ENCODE results near the gene ACAD9.
"Not testable (repeated sequence)": the region's sequence is repeated elsewhere in the genome, so short reads cannot be mapped to it uniquely, and the experiment has no call there.

Gene ACAD9

DNA sequence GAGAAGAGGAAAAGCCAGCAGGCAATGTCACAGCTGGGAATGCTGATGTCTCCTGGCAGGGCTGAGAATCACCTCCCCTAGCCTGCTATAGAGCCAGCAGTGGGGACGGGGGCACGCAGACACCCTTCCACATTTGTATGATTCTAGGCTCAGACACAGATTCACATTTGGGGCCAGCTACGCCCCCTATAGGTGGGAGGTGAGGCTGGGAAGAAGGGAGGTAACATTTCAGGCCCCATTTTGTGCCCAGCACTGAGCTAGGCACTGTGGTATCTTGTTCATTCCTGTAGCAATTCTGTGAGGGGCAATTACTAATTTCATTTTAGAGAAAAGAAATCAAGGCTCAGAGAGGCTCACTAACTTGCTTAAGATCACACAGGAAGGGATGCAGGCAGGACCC, 15.9 kb upstream of the ACAD9 start:
- no peak for DNase-seq

DNA sequence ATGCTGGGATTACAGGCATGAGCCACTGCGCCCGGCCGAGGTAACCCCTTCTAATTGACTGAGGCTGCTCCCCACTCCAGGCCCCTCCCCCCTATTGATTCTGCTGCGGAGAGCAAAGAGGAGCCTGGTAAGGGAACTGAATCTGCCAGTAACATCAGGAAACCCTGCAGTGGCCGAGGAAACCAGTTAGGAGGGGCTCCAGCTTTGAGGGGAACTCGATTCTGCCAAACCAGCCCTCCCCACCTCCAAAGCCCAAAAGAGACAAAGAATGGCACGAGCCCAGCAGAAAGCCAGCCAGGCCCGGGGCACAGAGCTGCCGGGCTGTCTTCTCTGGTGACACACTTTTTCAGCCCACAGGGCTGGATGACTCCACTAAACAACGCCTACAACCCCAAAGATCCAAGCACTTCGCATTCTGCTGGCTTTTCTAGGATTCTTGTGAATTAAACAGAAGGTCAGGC, 15.0 kb upstream of the ACAD9 start:
- no peak for DNase-seq

DNA sequence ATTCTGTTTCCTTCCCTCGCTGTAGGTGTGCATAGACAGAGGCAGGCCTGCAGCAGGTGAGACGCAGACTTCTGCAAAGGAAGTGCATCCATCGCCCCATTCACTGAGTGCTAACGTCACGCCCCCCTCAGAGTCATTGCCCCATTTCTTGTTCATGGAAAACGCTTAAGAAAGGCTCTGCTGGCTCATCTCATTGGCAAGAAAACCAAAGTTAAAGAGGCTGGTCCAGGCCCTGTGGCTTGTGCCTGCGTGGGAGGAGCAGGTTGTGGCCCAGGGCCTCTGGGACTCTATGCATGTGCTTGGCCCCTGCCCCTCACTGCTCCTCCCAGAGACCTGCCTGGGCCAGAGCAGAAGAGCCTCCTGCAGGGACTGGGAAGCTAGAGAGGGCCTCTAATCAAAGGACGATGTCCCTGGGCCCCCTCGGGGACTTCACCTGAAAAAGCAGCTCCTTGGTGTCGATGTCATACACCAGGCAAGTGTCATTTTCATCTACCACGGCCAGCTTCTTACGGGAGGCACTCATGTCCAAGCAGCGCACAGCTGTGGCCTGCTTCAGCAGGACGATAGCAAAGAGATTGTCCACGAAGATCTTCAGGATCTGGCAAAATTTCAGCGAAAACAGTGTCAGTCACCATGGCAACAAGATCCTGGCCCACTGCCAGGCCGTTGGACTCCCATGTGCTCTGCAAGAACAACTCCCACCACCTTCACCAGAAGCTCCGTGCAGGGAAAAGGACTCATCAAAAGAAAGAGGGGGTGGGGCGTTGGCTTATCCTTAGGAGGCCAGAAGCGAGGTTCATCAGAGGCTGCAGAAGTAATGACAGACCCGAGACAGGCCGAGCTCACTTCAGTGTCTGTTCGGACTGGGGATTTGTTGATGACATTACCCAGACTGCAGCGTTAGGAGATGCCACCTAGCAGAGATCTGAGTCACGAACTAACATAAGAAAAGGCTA, 14.3 kb upstream of the ACAD9 start:
- not testable (repeated sequence) for DNase-seq

DNA sequence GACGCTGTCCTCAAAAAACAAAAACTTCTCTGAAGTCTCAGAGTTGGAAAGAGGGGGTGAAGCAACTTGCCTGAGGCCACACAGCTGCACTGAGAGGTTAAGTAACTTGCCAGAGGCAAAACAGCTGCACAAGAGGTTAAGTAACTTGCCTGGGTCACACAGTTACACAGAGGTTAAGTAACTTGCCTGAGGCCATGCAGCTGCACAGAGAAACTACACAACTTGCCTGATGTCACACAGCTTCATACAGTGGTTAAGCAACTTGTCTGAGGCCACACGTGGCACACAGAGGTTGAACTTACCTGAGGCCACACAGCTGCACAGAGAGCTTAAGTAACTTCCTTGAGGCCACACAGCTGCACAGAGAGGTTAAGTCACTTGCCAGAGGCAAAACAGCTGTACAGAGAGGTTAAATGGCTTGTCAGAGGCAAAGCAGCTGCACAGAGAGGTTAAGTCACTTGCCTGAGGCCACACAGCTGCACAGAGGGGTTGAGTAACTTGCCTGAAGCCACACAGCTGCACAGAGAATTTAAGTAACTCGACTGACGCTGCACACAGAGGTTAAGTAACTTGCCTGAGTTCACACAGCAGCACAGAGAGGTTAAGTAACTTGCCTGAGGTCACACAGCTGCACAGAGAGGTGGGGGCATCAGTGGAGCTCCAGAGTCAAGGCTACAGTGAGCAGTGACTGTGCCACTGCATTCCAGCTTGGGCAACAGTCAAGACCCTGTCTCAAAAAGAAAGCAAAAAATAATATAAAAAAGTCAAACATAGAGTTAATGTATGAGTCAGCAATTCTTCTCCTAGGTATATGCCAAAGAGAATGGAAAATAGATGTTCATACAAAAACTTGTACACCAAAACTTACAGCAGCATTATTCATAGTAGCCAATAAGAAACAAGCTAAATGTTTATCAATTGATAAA, 12.0 kb upstream of the ACAD9 start:
- DNase-seq = no peak

DNA sequence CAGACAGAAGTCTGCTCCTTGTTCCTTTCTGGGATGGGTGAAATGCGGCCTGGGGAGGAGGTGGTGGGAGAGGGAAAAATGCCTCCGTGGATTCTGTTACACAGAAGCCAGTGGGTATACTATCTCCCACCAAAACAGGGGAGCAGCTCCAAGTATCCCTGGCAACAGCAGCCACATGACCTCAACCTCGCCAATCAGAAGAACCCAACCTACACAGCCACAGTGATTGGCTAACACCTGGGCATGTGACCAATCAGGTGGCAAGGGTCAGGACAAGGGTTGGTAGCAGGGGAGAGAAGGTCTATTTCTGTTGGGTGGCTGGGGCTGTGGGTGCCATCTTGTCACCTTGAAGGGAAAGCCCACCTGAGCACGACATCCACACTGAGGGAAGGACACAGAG, 9.1 kb upstream of the ACAD9 start:
- no peak for DNase-seq

DNA sequence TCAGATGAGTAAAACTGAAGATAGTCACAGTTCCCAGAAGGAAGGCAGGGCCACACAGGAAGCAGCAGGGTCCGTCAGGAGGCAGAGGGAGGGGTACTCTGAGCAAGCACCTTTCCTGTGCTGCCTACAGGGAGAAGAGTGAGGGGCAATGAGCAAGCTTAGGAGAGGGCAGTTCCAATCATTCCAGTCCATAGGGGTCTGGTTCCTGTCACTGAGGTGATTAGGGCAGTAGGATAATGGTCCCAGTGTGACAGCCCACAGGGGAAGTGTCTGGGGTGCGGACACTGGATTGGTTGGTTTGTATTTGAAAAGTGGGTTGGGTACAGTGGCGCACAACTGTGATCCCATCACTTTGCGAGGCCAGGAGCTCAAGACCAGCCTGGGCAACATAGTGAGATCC, 7.1 kb upstream of the ACAD9 start:
- DNase-seq = no peak

DNA sequence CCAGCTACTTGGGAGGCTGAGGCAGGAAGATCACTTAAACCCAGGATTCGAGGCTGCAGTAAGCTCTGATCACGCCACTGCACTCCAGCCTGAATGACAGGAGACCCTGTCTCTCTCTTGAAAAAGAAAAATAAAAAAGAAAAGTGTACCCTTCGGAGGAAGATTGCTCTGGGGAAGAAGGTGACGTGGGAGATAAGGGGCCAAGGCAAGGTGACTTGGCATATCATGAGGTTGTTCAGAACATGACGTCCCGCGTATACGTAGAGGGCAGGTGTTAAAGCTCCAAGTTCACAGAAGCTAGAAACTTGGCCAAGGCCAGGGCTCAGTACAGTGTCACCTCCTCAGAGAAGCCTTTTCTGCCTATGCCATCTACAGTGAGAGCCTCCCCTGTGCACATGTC, 6.7 kb upstream of the ACAD9 start:
- DNase-seq = no peak

DNA sequence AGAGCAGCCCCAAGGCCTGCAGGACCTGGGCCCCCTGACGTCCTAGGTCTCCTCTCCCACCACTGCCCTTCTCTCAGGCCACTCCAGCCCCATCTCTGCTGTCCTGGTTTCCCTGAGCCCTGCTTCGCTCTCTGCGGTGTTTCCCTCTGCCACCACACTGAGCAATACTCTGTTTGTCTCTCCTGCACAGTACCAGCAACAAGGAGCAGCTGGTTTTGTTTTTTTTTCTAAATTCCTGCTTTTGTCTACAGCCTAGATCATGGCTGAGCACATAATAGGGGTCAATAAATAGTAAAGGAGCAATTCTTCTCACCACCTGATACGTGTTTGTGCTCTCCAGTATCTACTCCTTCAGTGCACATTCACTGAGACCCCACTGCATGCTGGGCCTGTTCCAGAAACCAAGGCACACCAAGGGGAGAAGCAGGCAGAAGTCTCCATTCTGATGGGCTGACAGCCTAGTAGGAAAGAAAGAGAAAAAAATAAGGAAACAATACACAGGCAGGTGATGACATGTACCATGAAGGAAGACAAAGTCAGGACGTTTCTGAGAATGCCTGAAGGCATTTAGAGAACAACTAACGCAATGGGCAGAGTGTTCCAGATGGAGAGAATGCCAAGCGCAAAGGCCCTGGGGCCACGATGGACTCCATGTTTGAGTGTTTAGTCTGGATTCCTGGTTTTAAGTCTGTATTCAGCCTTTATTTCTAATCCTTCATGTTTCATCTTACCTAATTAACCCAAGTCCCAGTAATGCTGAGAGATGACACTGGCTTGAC, 6.0 kb upstream of the ACAD9 start:
- no peak for DNase-seq

DNA sequence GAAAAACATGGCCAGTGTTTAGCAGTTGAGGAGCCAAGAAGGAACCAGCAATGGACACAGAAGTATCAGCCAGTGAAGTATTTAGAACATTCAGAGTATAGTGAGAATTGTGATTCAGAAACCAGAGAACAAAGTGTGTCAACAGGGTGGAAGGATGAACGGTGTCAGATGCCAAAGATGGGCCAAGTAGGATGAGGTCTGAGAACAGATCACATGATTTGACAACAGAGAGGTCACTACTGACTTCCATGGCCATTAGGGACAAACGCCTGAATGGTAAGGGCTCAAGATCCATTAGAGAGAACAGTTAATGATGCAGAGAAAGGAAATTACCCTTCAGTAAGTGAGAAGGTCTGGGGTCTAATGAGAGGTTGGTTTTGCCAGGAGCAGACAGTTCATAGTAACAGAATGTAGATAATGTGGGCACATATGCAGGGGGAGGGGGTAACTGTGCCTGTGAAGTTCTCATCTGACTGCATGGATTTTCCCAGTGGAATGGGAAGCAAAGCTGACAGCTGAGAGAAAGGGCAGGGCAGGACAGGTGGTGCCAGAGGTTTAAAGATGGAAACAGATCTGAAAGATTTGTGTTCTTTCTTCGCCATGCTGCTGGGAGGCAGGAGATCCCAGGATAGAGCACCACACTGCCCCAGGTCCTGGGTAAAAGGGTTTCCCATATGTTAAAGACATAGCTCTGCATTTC, 4.8 kb upstream of the ACAD9 start:
- no peak for DNase-seq

DNA sequence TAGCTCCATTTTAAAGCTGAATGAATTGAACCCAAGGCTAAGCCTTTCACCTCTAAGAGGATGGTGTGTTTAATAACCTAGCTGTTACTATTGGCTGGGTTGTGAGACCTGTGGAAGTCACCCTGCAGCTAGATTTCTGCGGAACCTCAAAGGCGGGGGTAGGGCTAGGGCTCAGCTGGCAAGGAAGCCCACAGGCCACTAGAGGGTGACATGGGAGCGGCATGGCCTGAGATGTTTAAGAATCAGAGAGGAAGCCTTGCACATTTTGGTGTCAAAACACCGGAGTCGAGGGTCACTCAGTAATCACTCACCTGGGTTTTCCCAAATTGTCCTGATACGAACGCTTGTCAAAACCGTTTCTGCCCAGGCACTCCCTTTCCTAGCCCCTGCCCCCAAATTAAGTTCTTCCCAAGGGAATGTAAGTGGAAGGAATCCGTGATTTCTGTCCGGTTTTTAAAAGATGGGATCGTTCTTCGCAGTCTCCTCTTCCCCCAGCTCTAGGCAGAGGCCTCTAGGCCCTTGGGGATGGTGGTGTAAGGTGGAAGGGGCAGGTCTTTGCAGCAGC, 3.8 kb upstream of the ACAD9 start:
- DNase-seq = peak; percentile 79

DNA sequence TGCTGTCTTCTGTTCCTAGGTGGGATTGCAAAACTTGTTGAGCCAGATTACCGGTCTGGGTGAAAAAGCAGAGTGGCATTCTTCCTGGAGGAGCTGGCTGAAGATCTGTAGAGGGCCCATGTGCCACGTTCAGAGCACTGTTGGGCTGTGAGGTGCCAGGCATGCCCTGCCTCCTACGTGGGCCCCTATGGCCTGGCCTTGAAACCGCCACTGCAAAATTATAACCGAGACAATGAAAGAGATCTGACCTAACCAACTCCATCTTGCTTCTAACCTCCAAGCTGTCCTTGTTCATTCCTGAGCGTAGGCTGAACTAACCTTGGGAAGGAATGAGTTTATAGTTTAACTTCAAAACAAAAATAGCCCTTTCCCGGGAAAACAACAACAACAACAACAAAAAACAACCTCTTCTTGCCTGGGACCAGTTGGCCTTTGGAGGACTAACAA, 1.4 kb upstream of the ACAD9 start:
- no peak for DNase-seq

DNA sequence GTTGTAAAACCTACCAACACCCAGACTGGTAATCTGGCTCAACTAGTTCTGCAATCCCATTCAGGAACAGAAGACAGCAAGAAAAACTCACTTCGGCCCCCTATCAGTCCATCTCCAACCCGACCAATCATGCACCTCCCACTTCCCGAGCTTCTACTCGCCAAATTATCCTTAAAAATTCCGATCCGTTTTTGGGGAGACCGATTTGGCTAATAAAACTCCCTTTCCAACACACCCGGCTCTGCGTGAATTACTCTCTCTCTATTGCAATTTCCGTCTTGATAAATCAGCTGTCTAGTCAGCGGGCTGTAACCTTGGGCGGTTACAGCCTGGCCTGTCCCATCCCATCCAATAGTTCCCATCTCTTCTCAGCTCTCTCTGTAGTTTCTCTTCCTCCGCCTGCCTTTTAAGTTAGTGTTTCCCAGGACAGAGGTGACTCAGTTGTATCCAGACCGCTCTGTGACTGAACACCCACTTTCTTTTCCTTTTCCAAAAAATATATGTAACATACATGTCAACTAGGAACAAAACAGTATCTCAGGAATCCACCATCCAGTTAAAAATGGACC, 780 bp upstream of the ACAD9 start:
- peak in 1 of 2 donors; percentile 45 for DNase-seq

DNA sequence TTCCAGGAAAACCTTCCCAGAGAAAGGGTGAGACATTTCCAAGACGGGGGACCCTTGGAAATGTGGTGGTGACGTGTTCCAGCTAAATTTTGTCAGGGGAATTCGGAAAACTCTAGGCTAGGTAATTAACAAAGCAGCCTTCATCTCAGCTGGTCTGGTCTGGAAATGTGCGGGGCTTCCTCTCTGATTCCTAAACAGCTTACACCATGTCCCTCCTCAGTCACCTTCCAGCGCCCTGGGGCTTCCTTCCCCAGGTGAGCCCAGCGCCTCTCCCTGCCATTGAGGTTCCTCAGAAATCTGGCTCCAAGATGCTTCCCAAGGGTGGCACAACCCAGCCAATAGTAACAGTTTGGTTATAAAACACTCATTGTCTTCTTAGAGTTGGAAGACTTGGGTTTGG, 571 bp downstream of the ACAD9 start:
- DNase-seq = no peak

DNA sequence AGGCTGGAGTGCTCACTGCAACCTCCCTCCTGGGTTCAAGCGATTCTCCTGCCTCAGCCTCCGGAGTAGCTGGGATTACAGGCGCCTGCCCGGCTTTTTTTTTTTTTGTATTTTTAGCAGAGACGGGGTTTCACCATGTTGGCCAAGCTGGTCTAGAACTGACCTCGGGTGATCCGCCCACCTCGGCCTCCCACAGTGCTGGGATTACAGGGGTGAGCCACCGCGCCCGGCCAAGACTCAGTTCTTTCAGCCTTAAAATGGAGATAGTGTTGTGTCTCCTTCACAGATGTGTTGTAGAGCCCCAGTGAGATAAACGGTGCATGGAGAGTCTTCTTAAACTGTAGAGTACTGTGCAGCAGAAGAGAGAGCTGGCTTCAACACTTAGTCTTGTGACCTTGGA, 1.0 kb downstream of the ACAD9 start:
- not testable (repeated sequence) for DNase-seq

DNA sequence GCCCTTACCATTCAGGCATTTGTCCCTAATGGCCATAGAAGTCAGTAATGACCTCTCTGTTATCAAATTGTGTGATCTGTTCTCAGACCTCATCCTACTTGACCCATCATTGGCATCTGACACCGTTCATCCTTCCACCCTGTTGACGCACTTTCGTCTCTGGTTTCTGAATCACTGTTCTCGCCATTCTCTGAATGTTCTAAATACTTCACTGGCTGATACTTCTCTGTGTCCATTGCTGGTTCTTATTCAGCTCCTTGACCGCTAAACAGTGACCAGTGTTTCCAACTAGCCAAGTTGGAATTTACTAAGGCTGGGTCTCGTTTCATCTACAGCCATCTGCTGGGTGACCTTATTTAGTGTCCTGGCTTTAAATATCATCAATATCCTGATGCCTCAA, 2.2 kb downstream of the ACAD9 start:
- DNase-seq = no peak

DNA sequence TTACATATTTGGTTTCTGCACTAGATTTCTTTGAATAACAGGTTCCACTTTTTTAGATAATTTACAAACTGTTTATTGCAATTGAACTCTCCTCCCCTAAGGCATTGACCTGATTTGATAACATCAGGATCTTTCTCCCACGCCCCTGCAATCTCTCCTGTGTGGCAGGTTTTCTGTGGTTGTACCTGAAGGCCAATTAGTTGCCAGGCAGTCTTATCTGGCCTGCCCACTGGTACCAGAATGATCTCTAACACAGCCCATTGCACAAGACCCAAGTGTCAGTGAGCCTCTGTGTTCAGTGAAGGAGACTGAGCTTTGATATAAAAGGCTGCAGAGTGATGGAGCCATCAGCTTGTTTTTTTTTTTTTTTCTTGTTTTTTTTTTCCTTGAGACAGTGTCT, 3.3 kb downstream of the ACAD9 start:
- no peak for DNase-seq

DNA sequence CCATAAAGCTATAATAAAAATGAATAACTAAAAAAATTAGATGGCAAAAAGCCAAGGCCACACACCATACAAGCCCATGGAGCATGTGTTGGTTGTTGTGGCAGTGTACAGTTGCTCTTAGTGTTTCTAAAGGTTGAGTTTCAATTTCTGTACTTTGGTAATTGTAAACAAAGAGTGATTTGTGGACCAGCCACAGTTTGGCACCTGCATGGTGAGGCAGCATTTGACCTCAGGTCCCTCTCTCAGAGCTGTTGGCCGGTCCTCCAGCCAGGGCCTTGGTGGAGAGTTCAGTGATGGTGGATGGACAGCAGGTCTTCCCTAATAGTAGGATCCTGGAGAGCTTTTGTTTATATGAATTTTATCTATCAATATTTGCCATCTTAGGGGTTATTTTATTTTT, 5.6 kb downstream of the ACAD9 start:
- no peak for DNase-seq

DNA sequence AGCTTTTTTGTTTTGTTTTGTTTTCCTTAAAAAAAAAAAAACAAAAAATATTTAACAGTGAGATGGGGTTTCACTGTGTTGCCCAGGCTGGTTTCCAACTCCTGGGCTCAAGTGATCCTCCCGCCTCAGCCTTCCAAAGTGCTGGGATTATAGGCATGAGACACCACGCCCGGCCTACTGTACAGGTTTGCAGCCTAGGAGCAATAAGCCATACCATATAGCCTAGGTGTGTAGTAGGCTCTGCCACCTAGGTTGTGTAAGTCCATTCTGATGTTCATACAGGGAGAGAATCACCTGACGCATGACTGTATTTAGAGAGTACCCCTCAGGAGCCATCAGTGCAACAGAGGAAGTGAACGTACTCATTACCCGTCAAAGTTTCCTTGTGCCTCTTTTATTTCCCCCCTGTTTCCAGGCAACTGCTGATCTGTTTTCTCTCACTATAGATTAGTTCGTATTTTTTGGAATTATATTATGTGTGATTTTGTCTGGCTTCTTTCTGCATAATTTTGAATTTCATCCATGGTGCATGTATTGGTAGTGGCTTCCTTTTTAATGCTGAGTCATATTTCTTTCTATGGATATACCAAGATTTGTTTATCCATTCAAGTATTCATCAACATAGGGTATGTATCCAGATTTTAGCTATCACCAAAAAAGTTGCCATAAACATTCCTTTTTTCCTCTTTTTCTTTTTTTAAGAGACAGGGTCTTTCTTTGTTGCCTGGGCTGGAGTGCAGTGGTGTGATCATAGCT, 9.9 kb downstream of the ACAD9 start:
- DNase-seq = no peak

DNA sequence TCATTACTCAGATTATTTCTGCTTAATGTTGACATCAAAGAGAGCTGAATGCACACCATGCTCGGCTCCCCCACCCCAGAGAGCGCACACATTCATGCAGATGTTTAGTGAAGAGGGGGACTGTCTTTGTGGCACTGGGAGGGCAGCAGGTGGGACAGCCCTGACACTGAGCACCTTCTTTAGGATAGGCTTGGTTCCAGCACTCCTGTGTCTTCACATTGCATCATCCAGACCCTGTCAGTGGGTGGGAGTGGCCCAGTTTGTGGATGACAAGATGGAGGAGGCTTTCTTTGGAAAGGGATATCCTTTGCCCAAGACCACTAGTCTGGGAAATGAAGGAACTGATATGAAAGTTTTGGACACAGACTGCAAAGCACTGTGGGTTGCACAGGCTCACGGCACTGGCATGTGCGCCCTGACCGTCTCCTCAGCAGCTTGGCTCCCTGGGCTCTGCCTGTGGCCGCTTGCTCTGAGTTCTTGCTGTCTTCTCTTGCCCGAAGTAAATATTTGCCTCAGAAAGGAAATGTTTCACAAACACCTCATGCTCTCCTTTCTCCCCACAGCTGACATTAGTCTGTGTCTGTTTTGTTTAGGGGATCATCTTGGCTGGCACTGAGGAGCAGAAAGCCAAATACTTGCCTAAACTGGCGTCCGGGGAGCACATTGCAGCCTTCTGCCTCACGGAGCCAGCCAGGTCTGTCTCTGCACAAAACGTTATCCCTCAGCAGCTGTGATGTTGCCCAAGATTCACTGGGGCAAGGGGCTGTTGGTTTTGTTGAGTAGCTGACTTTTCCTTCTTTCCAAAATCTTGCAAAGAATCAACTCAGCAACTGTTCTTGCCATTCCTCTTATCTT, 16.6 kb downstream of the ACAD9 start:
- no peak for DNase-seq

DNA sequence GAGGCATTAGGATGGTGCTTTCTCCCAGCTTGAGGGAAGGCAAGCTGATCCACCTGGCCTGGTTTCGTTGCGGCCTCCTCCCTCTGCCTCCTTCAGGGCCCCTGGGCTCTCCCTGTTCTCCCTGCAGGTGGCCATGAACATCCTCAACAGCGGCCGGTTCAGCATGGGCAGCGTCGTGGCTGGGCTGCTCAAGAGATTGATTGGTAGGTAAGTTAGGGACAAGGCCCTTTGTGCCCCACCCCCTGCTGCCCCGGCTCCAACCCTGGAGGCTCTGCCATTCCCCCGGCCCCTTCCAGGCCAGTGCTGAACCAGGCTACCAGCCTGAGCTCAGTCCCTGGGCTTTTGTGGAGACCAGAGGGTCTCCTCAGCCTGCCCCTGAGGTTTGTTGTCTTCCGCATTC, 23.0 kb downstream of the ACAD9 start:
- DNase-seq = no peak
